Liver (tissue), 9 donors: ENCODE data around the gene THADA. TPM values are rescaled to one million over a fixed set of nuclear protein-coding genes. Genes with fewer than 3 reads are reported as not detected.

Experiments used
- DNase-seq: peaks from one replicate; pipeline ENCODE4 v3.0.0-alpha.2; 2017; ENCODE audit warnings: low spot score
- H3K27ac ChIP-seq, 2 donors: one replicate each; pipeline ENCODE4 v1.7.0; 2013; ENCODE audit warnings: inconsistent platforms in 2 of 2, low read length in 2 of 2, control low read depth in 1 of 2, low read depth in 1 of 2, mild to moderate bottlenecking in 1 of 2
- H3K27me3 ChIP-seq, 4 donors: one replicate each; pipeline versions ENCODE4 v1.6.1 to v1.7.0; 2013; ENCODE audit warnings: low read length in 3 of 4, inconsistent platforms in 1 of 4, mild to moderate bottlenecking in 1 of 4, moderate library complexity in 1 of 4; ENCODE audit not compliant: control insufficient read depth in 4 of 4, insufficient read depth in 4 of 4
- H3K36me3 ChIP-seq, 4 donors: one replicate each; pipeline versions ENCODE4 v1.6.1 to v1.7.0; 2013; ENCODE audit warnings: low read length in 3 of 4, mild to moderate bottlenecking in 3 of 4, low read depth in 1 of 4, moderate library complexity in 1 of 4; ENCODE audit not compliant: control insufficient read depth in 4 of 4, insufficient read depth in 3 of 4
- H3K4me1 ChIP-seq, 4 donors: one replicate each; pipeline versions ENCODE4 v1.6.1 to v1.7.0; 2013; ENCODE audit warnings: low read length in 3 of 4, mild to moderate bottlenecking in 3 of 4, moderate library complexity in 1 of 4; ENCODE audit not compliant: control insufficient read depth in 4 of 4, insufficient read depth in 4 of 4
- H3K4me3 ChIP-seq, 3 donors: one replicate each; pipeline versions ENCODE4 v1.6.1 to v1.7.0; 2013; ENCODE audit warnings: low read length in 3 of 3, control low read depth in 1 of 3, low read depth in 1 of 3, mild to moderate bottlenecking in 1 of 3
- H3K9ac ChIP-seq, 2 donors: one replicate each; pipeline ENCODE4 v1.7.0; 2013; ENCODE audit warnings: low read length in 2 of 2, mild to moderate bottlenecking in 2 of 2, moderate library complexity in 2 of 2, control low read depth in 1 of 2, low read depth in 1 of 2
- H3K9me3 ChIP-seq, 4 donors: one replicate each; pipeline versions ENCODE4 v1.6.1 to v1.7.0; 2013; ENCODE audit warnings: low read length in 3 of 4; ENCODE audit not compliant: control insufficient read depth in 4 of 4
- CTCF ChIP-seq: fragments of 150-350 bp; IDR thresholded peaks from 2 replicates; pipeline ENCODE4 v1.5.1; 2017; ENCODE audit warnings: improper control_type of control experiment, low read depth, low read length; ENCODE audit not compliant: missing input control
- EGR1 ChIP-seq, 2 donors: IDR thresholded peaks; 2 replicates each; pipeline ENCODE4 v1.6.1; 2016 to 2018; ENCODE audit warnings: antibody characterized with exemption in 2 of 2, low read depth in 2 of 2
- FOXA1 ChIP-seq: IDR thresholded peaks from 2 replicates; pipeline ENCODE4 v1.6.1; 2016; ENCODE audit warnings: antibody characterized with exemption
- FOXA2 ChIP-seq: IDR thresholded peaks from 2 replicates; pipeline ENCODE4 v1.6.1; 2016; ENCODE audit warnings: antibody characterized with exemption
- GABPA ChIP-seq, 2 donors: IDR thresholded peaks in 1 of 2; conservative IDR thresholded peaks in 1 of 2; 2 replicates each; pipeline ENCODE4 v1.6.1; 2016; ENCODE audit warnings: antibody characterized with exemption in 2 of 2, mild to moderate bottlenecking in 1 of 2, moderate library complexity in 1 of 2
- HNF4A ChIP-seq, 2 donors: conservative IDR thresholded peaks; 2 replicates each; pipeline ENCODE4 v1.6.1; 2016; ENCODE audit warnings: antibody characterized with exemption in 2 of 2, mild to moderate bottlenecking in 2 of 2
- HNF4G ChIP-seq: IDR thresholded peaks from 2 replicates; pipeline ENCODE4 v1.6.1; 2016; ENCODE audit warnings: antibody characterized with exemption
- JUND ChIP-seq, 2 donors: IDR thresholded peaks; 2 replicates each; pipeline ENCODE4 v1.6.1; 2016; ENCODE audit warnings: antibody characterized with exemption in 2 of 2
- MAX ChIP-seq: IDR thresholded peaks from 2 replicates; pipeline ENCODE4 v1.6.1; 2016; ENCODE audit warnings: antibody characterized with exemption
- NR2F2 ChIP-seq: IDR thresholded peaks from 2 replicates; pipeline ENCODE4 v1.6.1; 2016; ENCODE audit warnings: antibody characterized with exemption
- RAD21 ChIP-seq, 2 donors: IDR thresholded peaks; 2 replicates each; pipeline ENCODE4 v1.6.1; 2016; ENCODE audit warnings: antibody characterized with exemption in 2 of 2, mild to moderate bottlenecking in 2 of 2
- REST ChIP-seq: IDR thresholded peaks from 2 replicates; pipeline ENCODE4 v1.6.1; 2016; ENCODE audit warnings: antibody characterized with exemption, mild to moderate bottlenecking
- RXRA ChIP-seq, 2 donors: IDR thresholded peaks; 2 replicates each; pipeline ENCODE4 v1.6.1; 2017 to 2018; ENCODE audit warnings: antibody characterized with exemption in 2 of 2, mild to moderate bottlenecking in 1 of 2
- SP1 ChIP-seq: IDR thresholded peaks from 2 replicates; pipeline ENCODE4 v1.6.1; 2018; ENCODE audit warnings: antibody characterized with exemption, mild to moderate bottlenecking
- TAF1 ChIP-seq: conservative IDR thresholded peaks from 2 replicates; pipeline ENCODE4 v1.6.1; 2016; ENCODE audit warnings: antibody characterized with exemption, mild to moderate bottlenecking
- YY1 ChIP-seq: IDR thresholded peaks from 2 replicates; pipeline ENCODE4 v1.6.1; 2016; ENCODE audit warnings: antibody characterized with exemption, mild to moderate bottlenecking
- ZBTB33 ChIP-seq: IDR thresholded peaks from 2 replicates; pipeline ENCODE4 v1.6.1; 2016; ENCODE audit warnings: antibody characterized with exemption
- WGBS: extraction: QIAGEN DNeasy Blood & Tissue Kit; methylation state at CpG from one replicate; pipeline ENCODE4 v1.1.7; 2013; 5-methylcytosine and 5-hydroxymethylcytosine counted together
- polyA plus RNA-seq, 2 donors: library from polyadenylated mRNA; stranded (reverse) in 1 of 2; unstranded in 1 of 2; fragments of 200-250 nt in 1 of 2; fragments of >200 nt in 1 of 2; fragmentation: Nextera tagmentation in 1 of 2; extraction: Ambion mirVana in 1 of 2; gene quantifications; one replicate each; pipeline versions ENCODE4 v1.2.1 to v1.2.3, GENCODE V29; 2013 to 2015
- total RNA-seq, 2 donors: library from RNA; depleted of rRNA; stranded (reverse); fragments of >200 nt; gene quantifications; one replicate each; pipeline ENCODE4 v1.2.3, GENCODE V29; 2014
- TF ChIP-seq, protein P1 (sequence below): IDR thresholded peaks from 2 replicates; pipeline ENCODE4 v1.6.1; 2016; ENCODE audit warnings: antibody characterized with exemption
- donor health status: healthy.
- donor health status: healthy.
- donor health status: healthy.
- donor health status: healthy.
- donor health status: healthy.

Gene THADA
- total and polyA plus RNA-seq, 4 donors = 12.0 to 37.2 (median 22.3) TPM

DNA sequence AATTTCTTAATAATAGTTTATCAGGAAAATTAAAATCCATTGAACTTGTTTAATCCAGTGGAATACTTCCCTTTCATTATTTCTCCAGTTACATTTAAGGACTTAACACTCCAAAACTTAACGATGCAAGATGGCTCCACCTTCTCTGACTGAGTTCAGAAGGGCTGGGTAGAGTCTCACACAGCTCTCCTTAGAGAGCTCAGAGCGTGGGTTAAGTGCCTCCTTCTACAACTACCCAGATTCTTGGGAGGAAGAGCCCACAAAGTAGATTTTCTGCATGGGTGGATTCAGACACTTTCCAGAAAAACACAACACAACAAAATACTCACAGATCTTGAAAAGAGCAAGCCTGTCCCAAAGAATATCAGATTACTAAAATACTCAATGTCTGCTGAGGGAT is 130.6 kb downstream of the THADA start:
- no peak overlapping the region for H3K27ac ChIP-seq
- no peaks in the 10 kb centered on the region for H3K27me3 ChIP-seq
- H3K36me3 ChIP-seq = peaks cover 0 to 2% (median 0%) of the 10 kb centered on the region in 4 donors
- no peak overlapping the region for H3K4me3 ChIP-seq
- no peak for DNase-seq
- no peak overlapping the region for H3K9ac ChIP-seq
- no peaks in the 10 kb centered on the region for H3K9me3 ChIP-seq
- WGBS = 94% methylated on average over 2 of the region's 2 CpGs
- TF ChIP-seq SP1 = no peak
- no peak for TF ChIP-seq HNF4G
- no peak for TF ChIP-seq FOXA1
- TF ChIP-seq YY1 = no peak
- no peak for TF ChIP-seq NR2F2
- no peak for TF ChIP-seq GABPA (IDR thresholded peaks at IDR 0.05 in 1 of 2, conservative IDR thresholded peaks at IDR 0.05 in 1 of 2)
- no peak for TF ChIP-seq EGR1 (IDR thresholded peaks at IDR 0.05; ENCODE audit: low read depth in 2 of 2)
- no peak for TF ChIP-seq HNF4A (conservative IDR thresholded peaks at IDR 0.05)
- no peak for TF ChIP-seq MAX
- no peak for TF ChIP-seq RXRA (IDR thresholded peaks at IDR 0.05)
- TF ChIP-seq, protein P1, sequence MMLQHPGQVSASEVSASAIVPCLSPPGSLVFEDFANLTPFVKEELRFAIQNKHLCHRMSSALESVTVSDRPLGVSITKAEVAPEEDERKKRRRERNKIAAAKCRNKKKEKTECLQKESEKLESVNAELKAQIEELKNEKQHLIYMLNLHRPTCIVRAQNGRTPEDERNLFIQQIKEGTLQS = no peak
- no peak for TF ChIP-seq REST
- no peak for TF ChIP-seq RAD21 (IDR thresholded peaks at IDR 0.05)
- TF ChIP-seq FOXA2 = no peak
- no peak for TF ChIP-seq JUND (IDR thresholded peaks at IDR 0.05)
- no peak for TF ChIP-seq ZBTB33
- H3K4me1 ChIP-seq = peaks cover 2 to 9% (median 7%) of the 10 kb centered on the region in 4 donors

GRCh38 chr2:43464590-43464989 is 131.2 kb downstream of the THADA start:
- H3K27me3 ChIP-seq = no peaks in the 10 kb centered on the region
- DNase-seq = no peak
- H3K9ac ChIP-seq = no peak overlapping the region
- H3K9me3 ChIP-seq = no peaks in the 10 kb centered on the region
- H3K27ac ChIP-seq = no peak overlapping the region
- no peak overlapping the region for H3K4me3 ChIP-seq
- WGBS = 73% methylated on average over 7 of the region's 7 CpGs
- peaks cover 0 to 2% (median 0%) of the 10 kb centered on the region in 4 donors for H3K36me3 ChIP-seq
- peaks cover 2 to 9% (median 7%) of the 10 kb centered on the region in 4 donors for H3K4me1 ChIP-seq
- TF ChIP-seq ZBTB33 (no peak), CTCF (no peak), REST (no peak), FOXA2 (no peak), HNF4G (no peak), YY1 (no peak), RXRA (IDR thresholded peaks at IDR 0.05) (no peak), FOXA1 (no peak), SP1 (no peak), JUND (IDR thresholded peaks at IDR 0.05) (no peak), NR2F2 (no peak), GABPA (IDR thresholded peaks at IDR 0.05 in 1 of 2, conservative IDR thresholded peaks at IDR 0.05 in 1 of 2) (no peak), TAF1 (no peak)
- TF ChIP-seq, protein P1 = no peak
